HepG2 (cell line): ENCODE results near the gene ADI1. TPM values are rescaled to one million over a fixed set of nuclear protein-coding genes. Genes with fewer than 3 reads are reported as not detected.

Experiments used
- ATAD3A ChIP-seq: sonication (generic); formaldehyde crosslinking; IDR thresholded peaks from 2 replicates; pipeline ENCODE4 v1.4.0; 2020; ENCODE audit warnings: missing genetic modification reagents
- CEBPG ChIP-seq: IDR thresholded peaks from 2 replicates; pipeline ENCODE4 v1.6.1; 2016
- CSRNP2 ChIP-seq: sonication (generic); formaldehyde crosslinking; conservative IDR thresholded peaks from 2 replicates; pipeline ENCODE4 v1.8.0; 2022; ENCODE audit warnings: low read depth, missing genetic modification reagents
- ESRRA ChIP-seq: sonication (generic); formaldehyde crosslinking; IDR thresholded peaks from 2 replicates; pipeline ENCODE4 v1.5.1; 2020; ENCODE audit warnings: mild to moderate bottlenecking, low read depth, missing genetic modification reagents
- GLMP ChIP-seq: sonication (generic); formaldehyde crosslinking; IDR thresholded peaks from 2 replicates; pipeline ENCODE4 v1.9.0; 2021; ENCODE audit warnings: missing genetic modification reagents, mild to moderate bottlenecking, borderline replicate concordance
- GRHL1 ChIP-seq: sonication (generic); formaldehyde crosslinking; conservative IDR thresholded peaks from 2 replicates; pipeline ENCODE4 v1.8.0; 2022; ENCODE audit warnings: missing genetic modification reagents
- GTF3A ChIP-seq: sonication (generic); formaldehyde crosslinking; conservative IDR thresholded peaks from 2 replicates; pipeline ENCODE4 v1.4.0; 2020; ENCODE audit warnings: mild to moderate bottlenecking, missing genetic modification reagents
- KAT8 ChIP-seq: IDR thresholded peaks from 2 replicates; pipeline ENCODE4 v1.6.1; 2016; ENCODE audit warnings: missing genetic modification reagents, missing compliant biosample characterization
- KDM2A ChIP-seq: sonication (generic); formaldehyde crosslinking; IDR thresholded peaks from 2 replicates; pipeline ENCODE4 v1.4.0; 2020; ENCODE audit warnings: low read depth, missing genetic modification reagents, borderline replicate concordance
- KLF12 ChIP-seq: sonication (generic); formaldehyde crosslinking; IDR thresholded peaks from 2 replicates; pipeline ENCODE4 v1.4.0; 2020; ENCODE audit warnings: missing genetic modification reagents, borderline replicate concordance
- NFYB ChIP-seq: sonication (generic); formaldehyde crosslinking; IDR thresholded peaks from 2 replicates; pipeline ENCODE4 v1.4.0; 2020; ENCODE audit warnings: missing genetic modification reagents
- PCBP1 ChIP-seq: fragments of 200-400 bp; formaldehyde crosslinking; IDR thresholded peaks from 2 replicates; pipeline ENCODE4 v1.6.1; 2017; ENCODE audit warnings: mild to moderate bottlenecking, low read depth, low read length, borderline replicate concordance
- PHB2 ChIP-seq: fragments of 450-650 bp; IDR thresholded peaks from 2 replicates; pipeline ENCODE4 v1.6.1; 2018; ENCODE audit not compliant: partially characterized antibody
- PLRG1 ChIP-seq: fragments of 450-650 bp; conservative IDR thresholded peaks from 2 replicates; pipeline ENCODE4 v1.6.1; 2016
- RARA ChIP-seq: IDR thresholded peaks from 2 replicates; pipeline ENCODE4 v1.6.1; 2016; ENCODE audit warnings: missing genetic modification reagents, missing compliant biosample characterization
- RBM39 ChIP-seq: fragments of 200-400 bp; formaldehyde crosslinking; IDR thresholded peaks from one replicate; pipeline ENCODE4 v1.6.1; 2018; ENCODE audit warnings: antibody characterized with exemption, mild to moderate bottlenecking, low read depth, low read length; ENCODE audit not compliant: poor library complexity, severe bottlenecking
- RNF2 ChIP-seq: fragments of 450-650 bp; conservative IDR thresholded peaks from 2 replicates; pipeline ENCODE4 v1.6.1; 2016; ENCODE audit warnings: low read depth
- RXRB ChIP-seq: IDR thresholded peaks from 2 replicates; pipeline ENCODE4 v1.6.1; 2016; ENCODE audit warnings: borderline replicate concordance, missing genetic modification reagents, missing compliant biosample characterization
- SOX5 ChIP-seq: IDR thresholded peaks from 2 replicates; pipeline ENCODE4 v1.6.1; 2016; ENCODE audit warnings: borderline replicate concordance
- THRA ChIP-seq: sonication (generic); formaldehyde crosslinking; IDR thresholded peaks from 2 replicates; pipeline ENCODE4 v1.4.0; 2020; ENCODE audit warnings: missing genetic modification reagents, borderline replicate concordance
- ZNF30 ChIP-seq: sonication (generic); formaldehyde crosslinking; IDR thresholded peaks from 2 replicates; pipeline ENCODE4 v1.5.0; 2020; ENCODE audit warnings: mild to moderate bottlenecking, missing genetic modification reagents
- ZNF331 ChIP-seq: sonication (generic); formaldehyde crosslinking; IDR thresholded peaks from 2 replicates; pipeline ENCODE4 v1.4.0; 2020; ENCODE audit warnings: missing genetic modification reagents
- ZNF383 ChIP-seq: sonication (generic); formaldehyde crosslinking; IDR thresholded peaks from 2 replicates; pipeline ENCODE4 v1.4.0; 2020; ENCODE audit warnings: missing genetic modification reagents, mild to moderate bottlenecking, borderline replicate concordance
- ZNF446 ChIP-seq: sonication (generic); formaldehyde crosslinking; IDR thresholded peaks from 2 replicates; pipeline ENCODE4 v1.5.0; 2020; ENCODE audit warnings: mild to moderate bottlenecking, missing genetic modification reagents
- ZNF572 ChIP-seq: sonication (generic); formaldehyde crosslinking; IDR thresholded peaks from 2 replicates; pipeline ENCODE4 v1.5.1; 2020; ENCODE audit warnings: mild to moderate bottlenecking, missing genetic modification reagents
- ZNF577 ChIP-seq: sonication (generic); formaldehyde crosslinking; IDR thresholded peaks from 2 replicates; pipeline ENCODE4 v1.4.0; 2020; ENCODE audit warnings: mild to moderate bottlenecking, low read depth, missing genetic modification reagents, borderline replicate concordance
- ZNF776 ChIP-seq: sonication (generic); formaldehyde crosslinking; IDR thresholded peaks from 2 replicates; pipeline ENCODE4 v1.4.0; 2020; ENCODE audit warnings: mild to moderate bottlenecking, missing genetic modification reagents
- ZNF792 ChIP-seq: IDR thresholded peaks from 2 replicates; pipeline ENCODE4 v1.6.1; 2016
- polyA plus RNA-seq, 8 experiments: library from polyadenylated mRNA; depleted of rRNA in 3 of 8; stranded (reverse) in 7 of 8; unstranded in 1 of 8; fragments of >200 nt; fragmentation: Illumina TruSeq in 4 of 8; extraction: Trizol in 4 of 8; gene quantifications; 2 replicates each; pipeline versions ENCODE4 v1.2.1 to v1.2.3, GENCODE V29; 2011 to 2016; ENCODE audit warnings: low read depth in 4 of 8, missing spikeins in 1 of 8, mixed read lengths in 1 of 8; ENCODE audit not compliant: insufficient read depth in 1 of 8
- total RNA-seq, 5 experiments: library from RNA; depleted of rRNA; stranded (reverse); fragments of >200 nt; fragmentation: Illumina TruSeq; extraction: Trizol; gene quantifications; 2 replicates each; pipeline ENCODE4 v1.2.3, GENCODE V29; 2016; ENCODE audit warnings: low read depth in 1 of 5

ADI1 gene
- total and polyA plus RNA-seq, 2 of the 13 experiments (the other 11 are each of a cell fraction or from before 2014, with no cell fraction given): 28.7 to 123 TPM

GRCh38 chr2:3517948-3518495 is 1.3 kb downstream of the ADI1 start (continued):
- TF ChIP-seq KAT8 (peak; percentile 32; the same call in 1 of the 2 replicates), ZNF383 (CRISPR knock-in tag) (no peak), GRHL1 (no peak), SOX5 (CRISPR knock-in tag) (peak; percentile 34; the same call in 1 of the 2 replicates), KLF12 (no peak), ZNF792 (peak; percentile 9; the same call in 1 of the 2 replicates), RNF2 (no peak), ZNF776 (CRISPR knock-in tag) (no peak), ZNF446 (CRISPR knock-in tag) (no peak), PCBP1 (no peak), GTF3A (no peak), ZNF30 (CRISPR knock-in tag) (no peak), PLRG1 (no peak), CEBPG (CRISPR knock-in tag) (no peak), ZNF572 (CRISPR knock-in tag) (no peak), ZNF331 (CRISPR knock-in tag) (no peak), RXRB (CRISPR knock-in tag) (peak; percentile 43; the same call in 1 of the 2 replicates), THRA (CRISPR knock-in tag) (no peak), NFYB (CRISPR knock-in tag) (no peak), ZNF577 (no peak), RARA (CRISPR knock-in tag) (peak; percentile 32; the same call in 1 of the 2 replicates), KDM2A (no peak), ATAD3A (CRISPR knock-in tag) (no peak), CSRNP2 (CRISPR knock-in tag) (no peak), RBM39 (no peak), GLMP (CRISPR knock-in tag) (no peak), ESRRA (no peak), PHB2 (no peak)
